Testis (tissue), 2 donors: ENCODE measurements around the gene CPM.

Experiments used
- CTCF ChIP-seq, 3 experiments: fragments of 450-650 bp in 2 of 3; fragments of 200-600 bp in 1 of 3; sonication (generic) in 1 of 3; IDR thresholded peaks; one replicate each; pipeline ENCODE4 v1.5.1; 2016 to 2019; ENCODE audit warnings: antibody characterized with exemption in 3 of 3, mild to moderate bottlenecking in 2 of 3, moderate library complexity in 1 of 3
- POLR2A ChIP-seq: fragments of 450-650 bp; IDR thresholded peaks from one replicate; pipeline ENCODE4 v1.6.1; 2017; ENCODE audit warnings: antibody characterized with exemption, mild to moderate bottlenecking, moderate library complexity

- TF ChIP-seq CTCF (IDR thresholded peaks at IDR 0.05): no peak
- no peak for TF ChIP-seq POLR2A
Observed at GRCh38 chr12:68853396-68854077, 79.4 kb downstream of the CPM start.
